Esophagus muscularis mucosa (tissue), 4 donors: ENCODE data around the gene FMO1. TPM values are rescaled to one million over a fixed set of nuclear protein-coding genes. Genes with fewer than 3 reads are reported as not detected.
"Not testable (repeated sequence)": the region's sequence is repeated elsewhere in the genome, so short reads cannot be mapped to it uniquely, and the experiment has no call there.

Experiments used
- DNase-seq: peaks from one replicate; pipeline ENCODE4 v3.0.0-alpha.2; 2017; ENCODE audit errors: extremely low spot score
- H3K27ac ChIP-seq, 4 donors: fragments of 200-600 bp; sonication (generic); replicated peaks in 1 of 4; 1 replicate in 3 of 4; 2 replicates in 1 of 4; pipeline ENCODE4 v1.5.1; 2016 to 2019; ENCODE audit warnings: mild to moderate bottlenecking in 1 of 4
- H3K27me3 ChIP-seq, 4 donors: fragments of 200-600 bp; sonication (generic); one replicate each; pipeline versions ENCODE4 v1.5.1 to v1.6.0; 2016 to 2019
- H3K36me3 ChIP-seq, 4 donors: fragments of 200-600 bp; sonication (generic); one replicate each; pipeline ENCODE4 v1.5.1; 2016 to 2019
- H3K4me1 ChIP-seq, 4 donors: fragments of 200-600 bp; sonication (generic); one replicate each; pipeline ENCODE4 v1.5.1; 2016 to 2019
- H3K4me3 ChIP-seq, 4 donors: fragments of 200-600 bp; sonication (generic); 1 replicate in 2 of 4; 2 replicates in 2 of 4; pipeline ENCODE4 v1.5.1; 2016 to 2019; ENCODE audit warnings: mild to moderate bottlenecking in 4 of 4, moderate library complexity in 1 of 4
- H3K9me3 ChIP-seq, 4 donors: fragments of 200-600 bp; sonication (generic); 1 replicate in 3 of 4; 2 replicates in 1 of 4; pipeline ENCODE4 v1.5.1; 2016 to 2019
- EP300 ChIP-seq: sonication (generic); formaldehyde crosslinking; IDR thresholded peaks from one replicate; pipeline ENCODE4 v1.6.1; 2017; ENCODE audit warnings: antibody characterized with exemption
- POLR2A ChIP-seq: fragments of 450-650 bp; IDR thresholded peaks from one replicate; pipeline ENCODE4 v1.6.1; 2017; ENCODE audit warnings: antibody characterized with exemption, moderate library complexity, mild to moderate bottlenecking, low read depth
- POLR2AphosphoS5 ChIP-seq, 2 donors: sonication (generic); formaldehyde crosslinking; IDR thresholded peaks; one replicate each; pipeline ENCODE4 v1.6.1; 2017; ENCODE audit warnings: antibody characterized with exemption in 2 of 2
- WGBS: methylation state at CpG from one replicate; pipeline ENCODE4 v1.1.5; 2018; 5-methylcytosine and 5-hydroxymethylcytosine counted together
- intact Hi-C: fragments of 100-400 bp; cut with DNase I; formaldehyde crosslinking; loops from one replicate; pipeline ENCODE4 v1.15.1; 2023
- total RNA-seq, 4 donors: library from RNA; depleted of rRNA; stranded (reverse); fragments of >200 nt; gene quantifications; one replicate each; pipeline versions ENCODE4 v1.1.0 to v1.2.1, GENCODE V29; 2016
- TF ChIP-seq, protein P1 (sequence below), 3 experiments: fragments of 200-600 bp in 2 of 3; fragments of 450-650 bp in 1 of 3; sonication (generic) in 2 of 3; IDR thresholded peaks; one replicate each; pipeline ENCODE4 v1.5.1; 2017 to 2019; ENCODE audit warnings: antibody characterized with exemption in 3 of 3, mild to moderate bottlenecking in 2 of 3, moderate library complexity in 1 of 3

Gene FMO1
- total RNA-seq, 4 donors from 2014 or later: 0.34 TPM; not detected in 3

DNA sequence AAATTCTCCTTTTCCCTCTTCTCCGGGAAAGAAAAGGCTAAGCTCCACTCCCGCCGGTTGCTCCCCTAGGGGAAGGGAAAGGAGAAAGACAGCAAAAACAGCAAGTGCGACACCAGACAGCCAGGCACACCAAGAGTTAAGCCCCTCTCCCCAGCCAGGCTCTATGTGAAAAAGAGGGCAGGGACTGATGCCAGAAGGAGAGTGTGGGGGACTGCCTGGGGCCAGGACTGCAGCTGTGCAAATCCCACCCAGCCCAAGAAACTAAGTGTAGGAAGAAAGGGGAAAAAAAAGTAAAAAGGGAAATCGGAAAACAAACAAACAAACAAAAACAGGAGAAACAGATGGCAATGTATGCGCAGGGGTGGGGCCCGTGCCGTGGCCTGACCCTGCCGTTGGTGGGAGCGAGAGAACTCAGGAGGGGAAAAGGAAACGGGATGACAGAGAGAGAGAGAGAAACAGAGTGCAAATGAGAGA lies 27.7 kb upstream of the FMO1 start:
- 57% methylated on average over 11 of the region's 11 CpGs for WGBS
- H3K4me3 ChIP-seq: peak overlapping the region in 1 of 4 donors; percentile 26

DNA sequence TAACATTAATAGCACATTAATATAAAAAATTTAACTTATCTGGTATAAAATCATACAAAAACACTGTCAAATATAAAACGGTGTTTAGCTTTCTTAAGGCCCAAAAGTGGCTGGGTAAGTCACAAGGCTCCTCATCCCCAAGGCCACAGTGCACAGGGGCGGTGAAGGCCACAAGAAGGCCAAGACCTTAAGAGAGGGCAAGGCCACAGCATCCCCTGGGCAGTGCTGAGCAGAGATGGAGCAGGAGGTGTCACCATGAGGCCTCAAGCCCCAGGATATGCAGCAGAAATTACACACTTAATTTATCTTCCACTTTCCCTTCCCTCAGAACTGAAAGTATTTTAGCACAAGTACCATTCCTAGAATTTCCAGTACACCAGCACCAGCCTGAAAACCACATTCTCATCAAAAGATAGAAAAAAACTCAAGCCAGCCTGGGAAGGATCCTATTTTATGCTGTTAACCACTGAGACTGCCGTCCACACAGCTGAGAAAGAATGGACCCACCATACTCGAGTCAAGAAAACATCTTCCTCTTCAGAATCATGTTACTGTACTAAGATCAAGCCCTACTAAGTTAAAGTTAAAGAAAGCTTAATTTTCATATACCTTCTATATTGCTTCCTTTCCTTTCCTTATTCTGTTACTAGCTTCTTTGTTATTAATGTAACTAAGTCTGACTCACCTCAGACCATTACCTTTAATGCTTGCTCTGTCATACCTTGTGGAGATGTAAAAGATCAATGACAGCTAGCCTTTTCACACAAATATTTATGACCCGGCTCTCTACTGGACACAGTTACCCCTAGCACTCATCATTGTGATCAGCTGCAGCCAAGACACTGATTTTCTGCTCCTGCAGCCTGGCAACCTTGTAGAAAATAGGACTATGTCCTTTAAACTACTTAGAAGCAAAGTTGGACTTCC lies 26.4 kb upstream of the FMO1 start:
- no peaks in the 10 kb centered on the region for H3K36me3 ChIP-seq
- no peak for TF ChIP-seq POLR2A
- TF ChIP-seq EP300: no peak
- TF ChIP-seq POLR2AphosphoS5 (IDR thresholded peaks at IDR 0.05): no peak
- TF ChIP-seq, protein P1, sequence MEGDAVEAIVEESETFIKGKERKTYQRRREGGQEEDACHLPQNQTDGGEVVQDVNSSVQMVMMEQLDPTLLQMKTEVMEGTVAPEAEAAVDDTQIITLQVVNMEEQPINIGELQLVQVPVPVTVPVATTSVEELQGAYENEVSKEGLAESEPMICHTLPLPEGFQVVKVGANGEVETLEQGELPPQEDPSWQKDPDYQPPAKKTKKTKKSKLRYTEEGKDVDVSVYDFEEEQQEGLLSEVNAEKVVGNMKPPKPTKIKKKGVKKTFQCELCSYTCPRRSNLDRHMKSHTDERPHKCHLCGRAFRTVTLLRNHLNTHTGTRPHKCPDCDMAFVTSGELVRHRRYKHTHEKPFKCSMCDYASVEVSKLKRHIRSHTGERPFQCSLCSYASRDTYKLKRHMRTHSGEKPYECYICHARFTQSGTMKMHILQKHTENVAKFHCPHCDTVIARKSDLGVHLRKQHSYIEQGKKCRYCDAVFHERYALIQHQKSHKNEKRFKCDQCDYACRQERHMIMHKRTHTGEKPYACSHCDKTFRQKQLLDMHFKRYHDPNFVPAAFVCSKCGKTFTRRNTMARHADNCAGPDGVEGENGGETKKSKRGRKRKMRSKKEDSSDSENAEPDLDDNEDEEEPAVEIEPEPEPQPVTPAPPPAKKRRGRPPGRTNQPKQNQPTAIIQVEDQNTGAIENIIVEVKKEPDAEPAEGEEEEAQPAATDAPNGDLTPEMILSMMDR (IDR thresholded peaks at IDR 0.05): no peak
- peak overlapping the region; percentile 50 to 62 (median 56) for H3K27ac ChIP-seq
- peaks cover 4 to 63% (median 52%) of the 10 kb centered on the region in 4 donors for H3K4me1 ChIP-seq
- no peaks in the 10 kb centered on the region for H3K9me3 ChIP-seq
- WGBS: 62% methylated on average over 5 of the region's 5 CpGs
- intact Hi-C loops: no loop called here
- H3K27me3 ChIP-seq: no peaks in the 10 kb centered on the region
- no peak for DNase-seq
- no peak overlapping the region for H3K4me3 ChIP-seq

More for the DNA sequence above, 27.7 kb upstream of the FMO1 start:
- Histone ChIP-seq H3K27ac (peak overlapping the region; percentile 37 to 64 (median 50)), H3K27me3 (no peaks in the 10 kb centered on the region), H3K36me3 (no peaks in the 10 kb centered on the region), H3K9me3 (no peaks in the 10 kb centered on the region), H3K4me1 (peaks cover 4 to 63% (median 51%) of the 10 kb centered on the region in 4 donors)
- TF ChIP-seq, protein P1 (IDR thresholded peaks at IDR 0.05): no peak
- TF ChIP-seq EP300: no peak
- no peak for TF ChIP-seq POLR2AphosphoS5 (IDR thresholded peaks at IDR 0.05)
- no peak for TF ChIP-seq POLR2A
- no peak for DNase-seq
- intact Hi-C loops: no loop called here

DNA sequence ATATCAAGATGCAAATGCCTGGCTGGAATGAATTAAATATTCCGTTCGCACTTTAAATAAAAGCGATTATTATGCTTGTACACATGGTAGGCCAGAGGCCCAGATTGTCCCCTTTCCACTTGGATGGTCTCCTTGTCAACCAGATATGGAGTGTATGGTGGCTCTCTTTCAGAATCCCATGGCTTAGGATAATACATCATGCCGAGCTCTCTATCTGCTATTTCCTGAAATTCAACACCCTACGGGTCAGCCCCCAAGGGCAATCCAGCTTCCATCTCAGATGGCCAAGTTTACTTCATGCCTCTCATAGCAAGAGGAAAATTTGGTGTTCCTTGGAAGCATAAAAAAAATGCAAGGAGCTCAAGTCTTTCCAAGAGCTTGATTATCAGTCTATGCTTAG lies 25.4 kb upstream of the FMO1 start:
- Histone ChIP-seq H3K4me1 (peaks cover 4 to 63% (median 52%) of the 10 kb centered on the region in 4 donors), H3K27me3 (no peaks in the 10 kb centered on the region), H3K27ac (peak overlapping the region in 3 of 4 donors; percentile 45 to 62 (median 50)), H3K36me3 (no peaks in the 10 kb centered on the region), H3K9me3 (no peaks in the 10 kb centered on the region), H3K4me3 (no peak overlapping the region)
- no peak for DNase-seq
- TF ChIP-seq POLR2AphosphoS5 (IDR thresholded peaks at IDR 0.05) (no peak), EP300 (no peak), POLR2A (no peak)
- TF ChIP-seq, protein P1 (IDR thresholded peaks at IDR 0.05): no peak
- intact Hi-C loops: no loop called here
- 41% methylated on average over 5 of the region's 5 CpGs for WGBS

DNA sequence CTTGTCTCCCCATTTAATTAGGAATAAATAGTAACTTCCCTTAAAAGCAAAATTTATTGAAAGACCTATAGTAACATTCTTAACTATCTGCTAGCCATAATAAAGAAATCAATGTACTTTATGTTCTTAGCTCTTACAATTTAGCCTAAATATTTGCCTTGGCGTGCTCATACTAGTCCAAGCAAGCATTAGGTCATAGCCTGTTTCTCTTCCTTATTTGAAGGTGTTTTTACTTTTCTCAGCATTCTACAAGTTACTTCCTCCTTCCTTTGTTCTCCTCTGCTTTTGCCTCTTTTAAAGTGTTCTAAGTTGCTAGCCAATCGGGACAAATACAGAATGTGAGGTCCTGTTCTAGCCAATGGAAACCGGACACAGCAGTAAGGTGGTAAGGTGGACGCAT lies 24.0 kb upstream of the FMO1 start:
- H3K4me3 ChIP-seq, H3K27me3 ChIP-seq, DNase-seq, intact Hi-C loops, H3K9me3 ChIP-seq, H3K36me3 ChIP-seq: not testable (repeated sequence)
- WGBS: 90% methylated on average over 4 of the region's 4 CpGs
- Histone ChIP-seq H3K27ac (peak overlapping the region in 1 of 4 donors; percentile 62), H3K4me1 (peaks cover 4 to 53% (median 41%) of the 10 kb centered on the region in 4 donors)

DNA sequence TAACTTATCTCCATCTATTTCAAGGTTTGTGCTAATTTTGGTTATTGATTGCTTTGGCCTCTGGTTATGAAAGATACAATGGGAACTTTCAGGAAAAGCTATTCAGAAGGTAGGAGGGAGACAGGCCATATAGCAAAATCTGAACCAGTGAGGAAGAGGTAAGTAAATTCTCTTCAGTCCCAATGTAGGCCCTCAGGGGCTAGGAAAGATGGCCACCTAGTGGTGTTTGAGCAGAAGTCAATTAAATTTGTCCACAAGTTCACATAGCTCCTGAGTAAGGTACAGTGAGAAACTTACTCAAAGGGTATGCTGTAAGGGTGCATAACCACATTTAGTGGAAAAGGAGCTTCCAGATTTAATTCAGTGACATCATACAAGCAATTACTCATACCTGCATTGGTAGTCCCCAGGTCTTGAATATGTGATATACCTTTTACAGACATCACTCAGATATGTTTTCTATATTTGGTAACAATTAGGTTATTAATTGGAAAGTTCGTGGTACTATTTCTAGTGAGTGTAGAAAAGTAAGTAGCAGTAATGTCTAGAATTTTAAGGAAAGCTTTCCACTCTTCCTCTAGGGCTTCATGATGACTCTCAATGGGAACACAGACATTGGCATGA lies 21.4 kb upstream of the FMO1 start:
- Histone ChIP-seq H3K4me1 (peaks cover 1 to 27% (median 23%) of the 10 kb centered on the region in 4 donors), H3K4me3 (no peak overlapping the region), H3K9me3 (no peaks in the 10 kb centered on the region), H3K27me3 (no peaks in the 10 kb centered on the region), H3K27ac (no peak overlapping the region), H3K36me3 (no peaks in the 10 kb centered on the region)
- WGBS: 75% methylated on average over 1 of the region's 1 CpG
- intact Hi-C loops: loop anchor here (2.0 to 5.0 kb wide), 2 partner anchors 146 to 260 kb away; no protein-coding TSS in a partner anchor
- no peak for DNase-seq
- TF ChIP-seq, protein P1 (IDR thresholded peaks at IDR 0.05): peak; percentile 72 to 78 (median 74)
- no peak for TF ChIP-seq POLR2AphosphoS5 (IDR thresholded peaks at IDR 0.05)
- no peak for TF ChIP-seq POLR2A
- no peak for TF ChIP-seq EP300
